KMS-11 (cell line): ENCODE results near the gene CNTNAP5.

ENCODE experiments used
- H2AFZ ChIP-seq: fragments of 200-600 bp; sonication (generic); 2 replicates; pipeline ENCODE4 v1.6.1; 2016; ENCODE audit warnings: antibody characterized with exemption, mixed run types, low read depth
- H3K27ac ChIP-seq: fragments of 200-600 bp; sonication (generic); 2 replicates; pipeline ENCODE4 v1.6.1; 2016; ENCODE audit warnings: mild to moderate bottlenecking, mixed run types
- H3K27me3 ChIP-seq: fragments of 200-600 bp; sonication (generic); 2 replicates; pipeline ENCODE4 v1.6.1; 2017; ENCODE audit warnings: mild to moderate bottlenecking, low read depth, mixed run types, moderate library complexity; ENCODE audit not compliant: insufficient read depth
- H3K36me3 ChIP-seq: fragments of 200-600 bp; sonication (generic); 2 replicates; pipeline ENCODE4 v1.6.1; 2017; ENCODE audit warnings: mild to moderate bottlenecking, mixed run types; ENCODE audit not compliant: insufficient read depth
- H3K4me1 ChIP-seq: fragments of 200-600 bp; sonication (generic); 2 replicates; pipeline ENCODE4 v1.6.1; 2016; ENCODE audit warnings: mild to moderate bottlenecking, low read depth, mixed run types; ENCODE audit not compliant: poor library complexity, severe bottlenecking
- H3K4me2 ChIP-seq: fragments of 200-600 bp; sonication (generic); 2 replicates; pipeline ENCODE4 v1.7.0; 2016; ENCODE audit warnings: mild to moderate bottlenecking, mixed run types
- H3K4me3 ChIP-seq: fragments of 200-600 bp; sonication (generic); IDR thresholded peaks from 2 replicates; pipeline ENCODE4 v1.6.1; 2017; ENCODE audit warnings: low read depth, low read length, mixed read lengths; ENCODE audit not compliant: insufficient read depth
- H3K79me2 ChIP-seq: fragments of 200-600 bp; sonication (generic); 2 replicates; pipeline ENCODE4 v1.6.1; 2016; ENCODE audit warnings: low read depth, mixed run types; ENCODE audit not compliant: insufficient read depth
- H3K9ac ChIP-seq: fragments of 200-600 bp; sonication (generic); 2 replicates; pipeline ENCODE4 v1.6.1; 2016; ENCODE audit warnings: mild to moderate bottlenecking, mixed run types
- H4K20me1 ChIP-seq: fragments of 200-600 bp; sonication (generic); 2 replicates; pipeline ENCODE4 v1.6.1; 2016; ENCODE audit warnings: mild to moderate bottlenecking, mixed run types; ENCODE audit not compliant: insufficient read depth
- TF ChIP-seq, protein P1 (sequence below): fragments of 200-600 bp; sonication (generic); conservative IDR thresholded peaks from 2 replicates; pipeline ENCODE4 v1.6.1; 2017; ENCODE audit warnings: low read depth, mild to moderate bottlenecking, antibody characterized with exemption, low read length, moderate library complexity, mixed read lengths

Gene CNTNAP5

GRCh38 chr2:124328397-124328796, 303.3 kb downstream of the CNTNAP5 start:
- no peak overlapping the region for H3K27ac ChIP-seq
- no peaks in the 10 kb centered on the region for H3K27me3 ChIP-seq
- TF ChIP-seq, protein P1, sequence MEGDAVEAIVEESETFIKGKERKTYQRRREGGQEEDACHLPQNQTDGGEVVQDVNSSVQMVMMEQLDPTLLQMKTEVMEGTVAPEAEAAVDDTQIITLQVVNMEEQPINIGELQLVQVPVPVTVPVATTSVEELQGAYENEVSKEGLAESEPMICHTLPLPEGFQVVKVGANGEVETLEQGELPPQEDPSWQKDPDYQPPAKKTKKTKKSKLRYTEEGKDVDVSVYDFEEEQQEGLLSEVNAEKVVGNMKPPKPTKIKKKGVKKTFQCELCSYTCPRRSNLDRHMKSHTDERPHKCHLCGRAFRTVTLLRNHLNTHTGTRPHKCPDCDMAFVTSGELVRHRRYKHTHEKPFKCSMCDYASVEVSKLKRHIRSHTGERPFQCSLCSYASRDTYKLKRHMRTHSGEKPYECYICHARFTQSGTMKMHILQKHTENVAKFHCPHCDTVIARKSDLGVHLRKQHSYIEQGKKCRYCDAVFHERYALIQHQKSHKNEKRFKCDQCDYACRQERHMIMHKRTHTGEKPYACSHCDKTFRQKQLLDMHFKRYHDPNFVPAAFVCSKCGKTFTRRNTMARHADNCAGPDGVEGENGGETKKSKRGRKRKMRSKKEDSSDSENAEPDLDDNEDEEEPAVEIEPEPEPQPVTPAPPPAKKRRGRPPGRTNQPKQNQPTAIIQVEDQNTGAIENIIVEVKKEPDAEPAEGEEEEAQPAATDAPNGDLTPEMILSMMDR = no peak
- no peak overlapping the region for H3K4me2 ChIP-seq
- H3K36me3 ChIP-seq = no peaks in the 10 kb centered on the region
- H4K20me1 ChIP-seq = no peaks in the 10 kb centered on the region
- H3K4me3 ChIP-seq = no peak overlapping the region
- H2AFZ ChIP-seq = no peak overlapping the region
- H3K9ac ChIP-seq = no peak overlapping the region
- no peaks in the 10 kb centered on the region for H3K79me2 ChIP-seq
- no peaks in the 10 kb centered on the region for H3K4me1 ChIP-seq

GRCh38 chr2:124333784-124334183, 308.7 kb downstream of the CNTNAP5 start:
- TF ChIP-seq, protein P1 = no peak
- Histone ChIP-seq H4K20me1 (no peaks in the 10 kb centered on the region), H2AFZ (no peak overlapping the region), H3K36me3 (no peaks in the 10 kb centered on the region), H3K27ac (no peak overlapping the region), H3K4me2 (no peak overlapping the region), H3K4me3 (no peak overlapping the region), H3K9ac (no peak overlapping the region), H3K4me1 (no peaks in the 10 kb centered on the region), H3K79me2 (no peaks in the 10 kb centered on the region), H3K27me3 (no peaks in the 10 kb centered on the region)

GRCh38 chr2:124335058-124335457, 310.0 kb downstream of the CNTNAP5 start:
- Histone ChIP-seq H3K4me1 (no peaks in the 10 kb centered on the region), H3K9ac (no peak overlapping the region), H3K79me2 (no peaks in the 10 kb centered on the region), H3K27ac (no peak overlapping the region), H4K20me1 (no peaks in the 10 kb centered on the region), H3K4me3 (no peak overlapping the region), H3K36me3 (no peaks in the 10 kb centered on the region), H3K27me3 (no peaks in the 10 kb centered on the region), H3K4me2 (no peak overlapping the region), H2AFZ (no peak overlapping the region)
- TF ChIP-seq, protein P1 = no peak

DNA sequence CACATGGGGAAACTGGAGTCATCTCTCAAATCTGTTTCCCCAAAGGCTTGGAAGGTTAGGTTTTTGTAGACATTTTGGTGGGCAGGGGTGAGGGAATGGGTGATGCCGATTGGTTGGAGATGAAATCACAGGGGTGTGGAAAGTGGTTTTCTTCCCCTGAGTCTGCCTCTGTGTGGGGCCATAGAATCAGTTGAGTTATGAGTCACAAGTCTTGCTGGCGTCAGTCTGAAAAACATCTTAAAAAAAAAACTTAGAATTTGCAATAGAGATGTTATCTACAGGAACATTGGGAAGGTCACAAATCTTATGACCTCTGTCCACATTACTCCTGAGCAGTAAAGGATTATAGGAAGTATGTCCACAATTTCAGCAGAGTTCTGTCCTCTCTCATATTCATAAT, 314.6 kb downstream of the CNTNAP5 start:
- Histone ChIP-seq H3K4me3 (no peak overlapping the region), H2AFZ (no peak overlapping the region), H3K36me3 (no peaks in the 10 kb centered on the region), H3K27me3 (no peaks in the 10 kb centered on the region), H4K20me1 (no peaks in the 10 kb centered on the region), H3K9ac (no peak overlapping the region), H3K4me1 (no peaks in the 10 kb centered on the region), H3K27ac (no peak overlapping the region), H3K79me2 (no peaks in the 10 kb centered on the region), H3K4me2 (no peak overlapping the region)
- TF ChIP-seq, protein P1 = no peak
